Loucy (cell line): Measurements from ENCODE around the gene RABAC1.
A peak's percentile ranks its signal among the peaks of the same experiment; 100 is the strongest.

Source experiments
- H2AFZ ChIP-seq: fragments of 200-600 bp; sonication (generic); 2 replicates; pipeline ENCODE4 v1.6.0; 2016; ENCODE audit warnings: antibody characterized with exemption, mild to moderate bottlenecking, low read length, moderate library complexity
- H3F3A ChIP-seq: fragments of 200-600 bp; 2 replicates; pipeline ENCODE4 v1.6.0; 2016; ENCODE audit warnings: antibody characterized with exemption, low read depth, mild to moderate bottlenecking
- H3K27me3 ChIP-seq: fragments of 200-600 bp; sonication (generic); 2 replicates; pipeline ENCODE4 v1.6.1; 2014; ENCODE audit warnings: low read length, mild to moderate bottlenecking; ENCODE audit not compliant: insufficient read depth, poor library complexity, severe bottlenecking
- H3K36me3 ChIP-seq: fragments of 200-600 bp; sonication (generic); 2 replicates; pipeline ENCODE4 v1.6.1; 2016; ENCODE audit warnings: low read length; ENCODE audit not compliant: insufficient read depth
- H3K4me1 ChIP-seq: fragments of 200-600 bp; sonication (generic); 2 replicates; pipeline ENCODE4 v1.5.1; 2014; ENCODE audit warnings: low read length, mild to moderate bottlenecking; ENCODE audit not compliant: insufficient read depth, poor library complexity, severe bottlenecking
- H3K4me2 ChIP-seq: fragments of 200-600 bp; sonication (generic); 2 replicates; pipeline ENCODE4 v1.6.0; 2014; ENCODE audit warnings: antibody characterized with exemption, low read length, low read depth, mild to moderate bottlenecking; ENCODE audit not compliant: poor library complexity, severe bottlenecking
- H3K4me3 ChIP-seq: fragments of 200-600 bp; sonication (generic); 2 replicates; pipeline ENCODE4 v1.5.1; 2014; ENCODE audit warnings: low read length, mild to moderate bottlenecking, mixed read lengths; ENCODE audit not compliant: poor library complexity, severe bottlenecking
- H3K79me2 ChIP-seq: fragments of 200-600 bp; sonication (generic); 2 replicates; pipeline ENCODE4 v1.6.1; 2014; ENCODE audit warnings: low read length; ENCODE audit not compliant: insufficient read depth
- H3K9ac ChIP-seq: fragments of 200-600 bp; sonication (generic); 2 replicates; pipeline ENCODE4 v1.6.0; 2014; ENCODE audit warnings: mild to moderate bottlenecking, low read depth, low read length, moderate library complexity; ENCODE audit not compliant: poor library complexity, severe bottlenecking
- H3K9me2 ChIP-seq: fragments of 200-600 bp; sonication (generic); replicated peaks from 2 replicates; pipeline ENCODE4 v1.6.1; 2016; ENCODE audit warnings: low read depth, low read length, mixed read lengths
- H3K9me3 ChIP-seq: fragments of 200-600 bp; sonication (generic); 2 replicates; pipeline ENCODE4 v1.6.1; 2014; ENCODE audit warnings: mild to moderate bottlenecking, antibody characterized with exemption, low read length, low read depth; ENCODE audit not compliant: insufficient read depth
- H4K20me1 ChIP-seq: fragments of 200-600 bp; sonication (generic); 2 replicates; pipeline ENCODE4 v1.6.0; 2014; ENCODE audit warnings: antibody characterized with exemption, low read length, mild to moderate bottlenecking; ENCODE audit not compliant: insufficient read depth, poor library complexity, severe bottlenecking
- CTCF ChIP-seq: fragments of 200-600 bp; sonication (generic); conservative IDR thresholded peaks from 2 replicates; pipeline ENCODE4 v1.5.1; 2014; ENCODE audit warnings: mild to moderate bottlenecking, antibody characterized with exemption, low read length
- EZH2phosphoT487 ChIP-seq: fragments of 200-600 bp; IDR thresholded peaks from 2 replicates; pipeline ENCODE4 v1.6.1; 2018; ENCODE audit warnings: antibody characterized with exemption, mild to moderate bottlenecking, moderate library complexity, borderline replicate concordance

Gene RABAC1

GRCh38 chr19:41958367-41959055 lies 610 bp downstream of the RABAC1 start:
- TF ChIP-seq CTCF (no peak), EZH2phosphoT487 (no peak)
- H3K4me1 ChIP-seq = peaks cover 12% of the 10 kb centered on the region
- peak overlapping the region; percentile 89 for H2AFZ ChIP-seq
- H3K27me3 ChIP-seq = no peaks in the 10 kb centered on the region
- H3K9ac ChIP-seq = peak overlapping the region; percentile 80
- H4K20me1 ChIP-seq = no peaks in the 10 kb centered on the region
- H3K9me2 ChIP-seq = no peaks in the 10 kb centered on the region
- peak overlapping the region; percentile 76 for H3K4me3 ChIP-seq
- H3F3A ChIP-seq = no peaks in the 10 kb centered on the region
- H3K79me2 ChIP-seq = no peaks in the 10 kb centered on the region
- H3K4me2 ChIP-seq = peak overlapping the region; percentile 82
- H3K9me3 ChIP-seq = no peaks in the 10 kb centered on the region
- H3K36me3 ChIP-seq = no peaks in the 10 kb centered on the region

GRCh38 chr19:41957838-41958366 lies 1.2 kb downstream of the RABAC1 start:
- Histone ChIP-seq H4K20me1 (no peaks in the 10 kb centered on the region), H3K9me2 (no peaks in the 10 kb centered on the region), H3K4me3 (peak overlapping the region; percentile 76), H3K4me1 (peaks cover 12% of the 10 kb centered on the region), H3K79me2 (no peaks in the 10 kb centered on the region), H3K9ac (peak overlapping the region; percentile 80), H2AFZ (peak overlapping the region; percentile 18; the same call in 1 of the 2 replicates), H3K36me3 (no peaks in the 10 kb centered on the region), H3K9me3 (no peaks in the 10 kb centered on the region), H3K27me3 (no peaks in the 10 kb centered on the region), H3K4me2 (peak overlapping the region; percentile 82), H3F3A (no peaks in the 10 kb centered on the region)
- TF ChIP-seq CTCF (peak; percentile 95), EZH2phosphoT487 (no peak)

GRCh38 chr19:41957161-41957837 lies 1.8 kb downstream of the RABAC1 start:
- Histone ChIP-seq H3K4me1 (peaks cover 12% of the 10 kb centered on the region), H3K9me2 (no peaks in the 10 kb centered on the region), H3K36me3 (no peaks in the 10 kb centered on the region), H3F3A (no peaks in the 10 kb centered on the region), H3K9me3 (no peaks in the 10 kb centered on the region), H4K20me1 (no peaks in the 10 kb centered on the region), H3K4me2 (peak overlapping the region; percentile 82), H3K79me2 (no peaks in the 10 kb centered on the region), H2AFZ (no peak overlapping the region), H3K9ac (peak overlapping the region; percentile 80), H3K4me3 (peak overlapping the region; percentile 76), H3K27me3 (no peaks in the 10 kb centered on the region)
- TF ChIP-seq CTCF (no peak), EZH2phosphoT487 (no peak)
